Chondrocyte (in vitro differentiated cells): ENCODE measurements around the gene TMEM207. TPM values are rescaled to one million over a fixed set of nuclear protein-coding genes. Genes with fewer than 3 reads are reported as not detected.
A peak's percentile ranks its signal among the peaks of the same experiment; 100 is the strongest.

Experiments
- DNase-seq: peaks from one replicate; pipeline ENCODE4 v3.0.0; 2021; ENCODE audit warnings: mixed read lengths, low spot score
- H3K27ac Mint-ChIP-seq: one replicate; pipeline ENCODE4 v1.8.0; 2021; ENCODE audit warnings: mild to moderate bottlenecking, moderate library complexity, mixed read lengths; ENCODE audit not compliant: unreplicated experiment
- H3K27me3 Mint-ChIP-seq: 2 replicates; pipeline ENCODE4 v1.8.0; 2021; ENCODE audit warnings: low read depth, mixed read lengths
- H3K36me3 Mint-ChIP-seq: 2 replicates; pipeline ENCODE4 v1.8.0; 2021; ENCODE audit warnings: low read depth, mixed read lengths
- H3K4me1 Mint-ChIP-seq: 2 replicates; pipeline ENCODE4 v1.8.0; 2021; ENCODE audit warnings: low read depth, mild to moderate bottlenecking, mixed read lengths
- H3K4me3 Mint-ChIP-seq: one replicate; pipeline ENCODE4 v1.8.0; 2021; ENCODE audit warnings: mild to moderate bottlenecking, moderate library complexity, mixed read lengths; ENCODE audit not compliant: unreplicated experiment
- H3K9me3 Mint-ChIP-seq: 2 replicates; pipeline ENCODE4 v1.8.0; 2021; ENCODE audit warnings: low read depth, mixed read lengths
- total RNA-seq: library from RNA; stranded (reverse); gene quantifications from 3 replicates; pipeline ENCODE4 v1.2.1, GENCODE V29; 2021
- TF ChIP-seq, protein P1 (sequence below): fragments of 200-600 bp; sonication (generic); IDR thresholded peaks from 2 replicates; pipeline ENCODE4 v1.5.0; 2021; ENCODE audit warnings: antibody characterized with exemption, mild to moderate bottlenecking, moderate library complexity

The TMEM207 gene
- total RNA-seq, 1 donor from 2014 or later = not detected

DNA sequence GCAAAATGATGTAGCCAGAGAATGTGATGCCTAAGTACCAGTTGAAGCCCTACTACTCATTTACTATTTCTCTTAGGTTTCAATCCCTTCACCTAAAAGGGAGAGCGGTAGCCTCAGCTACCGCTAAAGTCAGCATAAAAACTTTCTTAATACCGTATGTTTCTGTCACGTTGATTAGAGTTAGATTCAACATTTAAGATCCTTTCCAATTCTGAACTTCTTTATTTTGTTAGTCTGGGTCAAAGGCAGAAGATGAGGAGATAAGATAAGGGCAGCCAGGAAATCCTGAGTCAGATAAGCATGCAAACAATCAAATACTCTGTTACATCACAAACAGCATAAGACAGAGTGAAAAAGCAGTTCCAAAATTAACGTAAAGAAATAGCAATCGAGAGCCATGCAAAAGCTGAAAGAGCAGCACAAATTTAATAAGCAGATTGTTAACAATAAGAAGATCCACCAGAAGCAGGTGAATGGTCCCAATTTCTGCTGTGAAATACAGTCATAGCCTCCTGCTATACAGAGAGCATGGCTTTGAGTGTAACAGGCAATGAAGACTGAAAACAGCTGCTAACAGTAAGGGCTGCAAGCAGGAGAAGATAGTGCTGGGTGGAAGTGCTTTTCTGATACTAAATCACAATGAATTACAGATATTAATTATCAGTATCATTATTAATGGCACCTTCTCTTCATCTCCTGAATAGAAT is 3.0 kb downstream of the TMEM207 start:
- H3K27me3 Mint-ChIP-seq = no peaks in the 10 kb centered on the region

DNA sequence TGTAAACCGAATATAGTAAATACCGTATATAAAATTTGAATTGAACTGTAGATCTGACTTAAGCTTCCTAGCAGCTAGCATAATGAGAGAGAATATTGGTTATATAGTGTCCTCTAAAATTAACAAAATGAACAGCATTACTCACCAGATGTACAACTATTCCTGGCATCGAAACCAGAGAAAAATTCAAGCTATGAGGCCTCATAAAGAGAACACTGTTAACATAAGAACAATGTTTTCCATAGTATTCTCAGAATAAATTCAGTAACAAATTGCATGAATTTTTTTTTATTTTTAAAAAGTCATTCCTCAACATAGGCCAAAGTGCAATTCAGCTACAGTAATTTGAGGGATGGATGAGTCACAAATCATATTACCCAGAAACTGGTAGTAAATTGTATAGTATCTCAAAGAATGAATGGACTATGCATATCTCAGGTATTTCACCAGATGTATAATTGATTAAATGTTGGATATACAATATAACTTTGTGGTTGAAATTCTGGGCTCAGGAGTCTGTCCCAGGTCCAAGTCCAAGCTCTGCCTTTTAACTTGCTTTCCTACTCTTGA is 5.0 kb downstream of the TMEM207 start:
- DNase-seq = no peak
- Mint-ChIP-seq H3K36me3 (no peaks in the 10 kb centered on the region), H3K27ac (peak overlapping the region; percentile 84), H3K4me3 (no peak overlapping the region), H3K4me1 (peaks cover 20% of the 10 kb centered on the region), H3K9me3 (no peaks in the 10 kb centered on the region), H3K27me3 (no peaks in the 10 kb centered on the region)
- TF ChIP-seq, protein P1, sequence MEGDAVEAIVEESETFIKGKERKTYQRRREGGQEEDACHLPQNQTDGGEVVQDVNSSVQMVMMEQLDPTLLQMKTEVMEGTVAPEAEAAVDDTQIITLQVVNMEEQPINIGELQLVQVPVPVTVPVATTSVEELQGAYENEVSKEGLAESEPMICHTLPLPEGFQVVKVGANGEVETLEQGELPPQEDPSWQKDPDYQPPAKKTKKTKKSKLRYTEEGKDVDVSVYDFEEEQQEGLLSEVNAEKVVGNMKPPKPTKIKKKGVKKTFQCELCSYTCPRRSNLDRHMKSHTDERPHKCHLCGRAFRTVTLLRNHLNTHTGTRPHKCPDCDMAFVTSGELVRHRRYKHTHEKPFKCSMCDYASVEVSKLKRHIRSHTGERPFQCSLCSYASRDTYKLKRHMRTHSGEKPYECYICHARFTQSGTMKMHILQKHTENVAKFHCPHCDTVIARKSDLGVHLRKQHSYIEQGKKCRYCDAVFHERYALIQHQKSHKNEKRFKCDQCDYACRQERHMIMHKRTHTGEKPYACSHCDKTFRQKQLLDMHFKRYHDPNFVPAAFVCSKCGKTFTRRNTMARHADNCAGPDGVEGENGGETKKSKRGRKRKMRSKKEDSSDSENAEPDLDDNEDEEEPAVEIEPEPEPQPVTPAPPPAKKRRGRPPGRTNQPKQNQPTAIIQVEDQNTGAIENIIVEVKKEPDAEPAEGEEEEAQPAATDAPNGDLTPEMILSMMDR = no peak

More for the DNA sequence above, 3.0 kb downstream of the TMEM207 start:
- Mint-ChIP-seq H3K27ac (no peak overlapping the region), H3K4me1 (peaks cover 20% of the 10 kb centered on the region), H3K4me3 (no peak overlapping the region), H3K9me3 (no peaks in the 10 kb centered on the region), H3K36me3 (no peaks in the 10 kb centered on the region)
- DNase-seq = no peak
- TF ChIP-seq, protein P1 = no peak

DNA sequence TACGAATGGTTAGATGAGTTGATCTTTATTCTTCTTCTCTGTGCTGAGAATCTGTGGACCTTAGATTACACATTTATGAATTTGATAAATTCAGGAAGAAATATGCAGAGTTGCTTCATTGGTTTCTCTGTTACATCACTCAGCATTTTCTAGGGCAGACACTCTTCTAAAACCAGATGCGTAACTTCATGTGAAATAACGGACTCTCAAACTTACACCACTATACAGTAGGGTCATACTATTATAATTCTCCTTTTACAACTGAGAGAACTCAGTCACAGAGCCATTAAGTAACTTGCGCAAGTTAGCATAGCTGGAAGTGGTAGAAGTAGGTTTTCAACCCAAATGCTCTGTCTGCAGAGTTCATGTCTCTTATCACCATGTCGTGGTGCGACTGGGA is 5.7 kb downstream of the TMEM207 start:
- no peak for DNase-seq
- Mint-ChIP-seq H3K27me3 (no peaks in the 10 kb centered on the region), H3K4me1 (peaks cover 20% of the 10 kb centered on the region), H3K27ac (peak overlapping the region; percentile 84), H3K9me3 (no peaks in the 10 kb centered on the region), H3K4me3 (no peak overlapping the region), H3K36me3 (no peaks in the 10 kb centered on the region)
- TF ChIP-seq, protein P1 = no peak

DNA sequence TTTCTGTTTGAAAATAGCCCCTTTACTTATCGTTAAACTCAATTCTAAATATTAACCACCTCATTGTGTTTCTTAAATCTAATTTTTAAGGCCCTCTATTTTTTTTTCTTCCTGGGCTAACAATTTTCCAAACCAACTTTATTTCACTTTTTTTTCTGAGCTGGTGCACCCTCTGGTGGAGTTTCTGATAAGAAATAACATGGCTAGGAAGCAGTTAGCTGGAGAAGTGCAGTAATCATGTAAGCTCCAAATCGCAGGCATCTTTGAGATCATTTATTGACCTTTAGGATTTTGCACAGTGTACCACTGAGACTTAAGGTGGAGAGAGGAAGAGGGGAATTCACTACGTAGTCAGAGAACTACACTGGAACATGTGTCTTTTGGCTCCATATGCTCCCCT is 6.4 kb downstream of the TMEM207 start:
- Mint-ChIP-seq H3K27ac (no peak overlapping the region), H3K4me3 (no peak overlapping the region), H3K9me3 (no peaks in the 10 kb centered on the region), H3K27me3 (no peaks in the 10 kb centered on the region), H3K4me1 (peaks cover 20% of the 10 kb centered on the region), H3K36me3 (no peaks in the 10 kb centered on the region)
- no peak for DNase-seq
- TF ChIP-seq, protein P1 = peak; percentile 80

DNA sequence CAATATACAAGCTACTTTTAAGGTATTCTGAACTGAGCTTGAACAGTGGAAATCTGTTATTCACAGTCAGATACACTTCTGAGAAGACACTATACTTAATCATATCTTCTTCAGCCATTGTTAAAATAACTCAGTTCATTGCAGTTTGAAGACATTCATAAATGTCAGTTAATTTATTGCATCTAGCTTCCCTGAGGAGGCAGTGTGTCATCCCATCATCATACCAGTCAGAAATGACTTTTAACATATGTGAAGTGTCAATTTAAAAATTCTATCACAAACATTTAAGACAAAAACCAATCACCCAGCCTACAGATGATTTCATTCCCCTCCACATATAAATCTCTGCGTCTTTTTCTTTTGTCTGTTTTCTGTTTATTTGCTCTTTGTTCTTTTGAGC is 7.5 kb downstream of the TMEM207 start:
- no peak overlapping the region for H3K27ac Mint-ChIP-seq
- H3K9me3 Mint-ChIP-seq = no peaks in the 10 kb centered on the region
- H3K4me1 Mint-ChIP-seq = peaks cover 20% of the 10 kb centered on the region
- no peaks in the 10 kb centered on the region for H3K27me3 Mint-ChIP-seq
- H3K36me3 Mint-ChIP-seq = no peaks in the 10 kb centered on the region
- DNase-seq = no peak
- TF ChIP-seq, protein P1 = no peak
- no peak overlapping the region for H3K4me3 Mint-ChIP-seq
